ENCODE results near the gene SUSD3. TPM values are rescaled to one million over a fixed set of nuclear protein-coding genes. Genes with fewer than 3 reads are reported as not detected.

Gene SUSD3
- total RNA-seq, 1 experiment from 2014 or later, result 9.0 TPM

DNA sequence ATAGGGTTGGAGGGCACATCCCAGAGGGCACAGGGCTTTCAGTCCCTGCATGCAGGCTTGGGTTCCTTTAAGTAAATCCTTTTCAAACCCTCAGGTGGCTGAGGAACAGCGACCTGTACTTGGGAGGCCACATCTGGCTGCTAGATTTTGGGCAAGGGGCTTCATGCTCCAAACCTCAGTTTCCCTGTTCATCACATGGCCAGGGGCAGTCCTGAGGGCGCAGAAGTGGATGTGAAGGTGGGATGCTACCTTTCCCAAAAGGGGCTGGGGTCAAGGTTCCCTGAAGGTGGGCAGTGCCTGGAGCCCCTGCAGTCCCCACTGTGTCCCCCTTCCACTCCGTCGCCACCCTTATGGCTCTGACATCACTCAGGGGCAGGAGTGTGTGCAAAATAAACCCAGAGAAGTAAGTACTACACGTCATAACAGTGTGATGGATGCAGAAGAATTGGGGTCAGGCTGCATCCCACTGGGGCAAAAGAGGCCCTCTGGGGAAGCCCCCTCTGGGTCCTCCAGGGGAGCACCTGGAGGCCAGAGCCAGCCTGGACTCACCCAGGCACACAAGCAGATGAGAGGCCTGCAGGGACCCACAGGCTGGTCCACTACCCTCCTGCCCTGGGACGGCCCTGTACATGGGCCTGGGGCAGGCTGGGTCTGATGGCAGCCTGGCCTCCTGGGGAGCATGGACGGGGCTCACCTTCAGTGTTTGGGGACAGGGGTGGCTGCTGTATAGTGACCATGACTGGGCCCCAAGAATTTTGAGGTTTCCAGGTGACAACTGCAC, 35.6 kb downstream of the SUSD3 start:
- no peak overlapping the region for H4K5ac ChIP-seq (ENCODE audit: insufficient read length, low read depth, low read length)
- H3K9ac ChIP-seq (ENCODE audit: extremely low read depth, insufficient read length, low read length), result no peak overlapping the region
- peak overlapping the region in 1 of 3 experiments; percentile 44; a peak in 1 of 7 replicates for H3K27ac Mint-ChIP-seq
- H3K27me3 Mint-ChIP-seq (ENCODE audit: low read depth), result peaks cover 2% of the 10 kb centered on the region
- no peaks in the 10 kb centered on the region for H3K79me2 ChIP-seq (ENCODE audit: insufficient read depth, low read length)
- H2BK12ac ChIP-seq (ENCODE audit: insufficient read length, low read depth, low read length), result no peak overlapping the region
- no CpG with 5 or more reads among the region's 7 CpGs for WGBS (ENCODE audit: extremely low coverage, insufficient read length, low lambda C conversion rate)
- H4K91ac ChIP-seq (ENCODE audit: insufficient read length, low read depth, low read length), result no peak overlapping the region
- no peaks in the 10 kb centered on the region for H3K79me1 ChIP-seq (ENCODE audit: insufficient read depth, low read depth, low read length, poor library complexity, severe bottlenecking)
- no peak overlapping the region for H3K4ac ChIP-seq (ENCODE audit: low read depth, low read length)
- H4K8ac ChIP-seq (replicated peaks; ENCODE audit: insufficient read length, low read depth, low read length), result no peak overlapping the region
- H3K27me3 ChIP-seq (ENCODE audit: insufficient read depth, low read length), result no peaks in the 10 kb centered on the region
- H4K20me1 ChIP-seq (ENCODE audit: control insufficient read depth, insufficient read depth, insufficient read length), result peaks cover 3% of the 10 kb centered on the region
- TF ChIP-seq, protein P1, sequence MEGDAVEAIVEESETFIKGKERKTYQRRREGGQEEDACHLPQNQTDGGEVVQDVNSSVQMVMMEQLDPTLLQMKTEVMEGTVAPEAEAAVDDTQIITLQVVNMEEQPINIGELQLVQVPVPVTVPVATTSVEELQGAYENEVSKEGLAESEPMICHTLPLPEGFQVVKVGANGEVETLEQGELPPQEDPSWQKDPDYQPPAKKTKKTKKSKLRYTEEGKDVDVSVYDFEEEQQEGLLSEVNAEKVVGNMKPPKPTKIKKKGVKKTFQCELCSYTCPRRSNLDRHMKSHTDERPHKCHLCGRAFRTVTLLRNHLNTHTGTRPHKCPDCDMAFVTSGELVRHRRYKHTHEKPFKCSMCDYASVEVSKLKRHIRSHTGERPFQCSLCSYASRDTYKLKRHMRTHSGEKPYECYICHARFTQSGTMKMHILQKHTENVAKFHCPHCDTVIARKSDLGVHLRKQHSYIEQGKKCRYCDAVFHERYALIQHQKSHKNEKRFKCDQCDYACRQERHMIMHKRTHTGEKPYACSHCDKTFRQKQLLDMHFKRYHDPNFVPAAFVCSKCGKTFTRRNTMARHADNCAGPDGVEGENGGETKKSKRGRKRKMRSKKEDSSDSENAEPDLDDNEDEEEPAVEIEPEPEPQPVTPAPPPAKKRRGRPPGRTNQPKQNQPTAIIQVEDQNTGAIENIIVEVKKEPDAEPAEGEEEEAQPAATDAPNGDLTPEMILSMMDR (conservative IDR thresholded peaks at IDR 0.05), result no peak
- peaks cover 18 to 19% of the 10 kb centered on the region in 2 experiments for H3K4me1 Mint-ChIP-seq
- no peak overlapping the region for H2AK5ac ChIP-seq (ENCODE audit: insufficient read length, low read length)
- no peak overlapping the region for H3K27ac ChIP-seq (ENCODE audit: insufficient read length, low read depth, low read length)
- no peak overlapping the region for H2BK20ac ChIP-seq (ENCODE audit: low read depth, low read length, poor library complexity, severe bottlenecking)
- H2BK5ac ChIP-seq (ENCODE audit: insufficient read length, low read length), result no peak overlapping the region
- H3K18ac ChIP-seq (ENCODE audit: insufficient read length, low read depth, low read length), result no peak overlapping the region
- peak overlapping the region in 1 of 2 experiments; percentile 75; a peak in 4 of 5 replicates for H3K4me3 Mint-ChIP-seq
- no peaks in the 10 kb centered on the region; the same call in 1 of the 2 replicates for H3K4me1 ChIP-seq (ENCODE audit: insufficient read depth, low read length)
- no peaks in the 10 kb centered on the region for H3K9me3 ChIP-seq (ENCODE audit: control insufficient read depth, low read depth, low read length)
- no peak overlapping the region for H2BK15ac ChIP-seq (ENCODE audit: low read depth, low read length)
- H3K56ac ChIP-seq (ENCODE audit: insufficient read length, low read depth, low read length), result no peak overlapping the region
- no peak overlapping the region for H2BK120ac ChIP-seq (ENCODE audit: low read depth, low read length, poor library complexity, severe bottlenecking)
- no peak overlapping the region for H3T11ph ChIP-seq (ENCODE audit: low read length)
- H3K4me2 ChIP-seq (ENCODE audit: insufficient read depth, insufficient read length, low read length), result no peak overlapping the region
- 0 out of 7 replicates have a peak, but pooled peaks cover 0 to 2% (median 0%) of the 10 kb centered on the region in 3 experiments for H3K36me3 Mint-ChIP-seq (ENCODE audit: insufficient read depth in 1 of 3, low read depth in 3 of 3)
- H3K9me3 Mint-ChIP-seq, result no peaks in the 10 kb centered on the region; a peak in 1 of 5 replicates
- H2AFZ ChIP-seq (ENCODE audit: low read length), result no peak overlapping the region
- H3K23me2 ChIP-seq (ENCODE audit: insufficient read length, low read depth, low read length, poor library complexity, severe bottlenecking), result peaks cover 9% of the 10 kb centered on the region
- no peak for DNase-seq
- H3K14ac ChIP-seq (ENCODE audit: insufficient read depth, low read length), result no peak overlapping the region
- H3K23ac ChIP-seq (ENCODE audit: insufficient read length, low read depth, low read length), result no peak overlapping the region

All from H9 (cell line).